Panc1 (cell line): ENCODE results near the gene SLC6A17. TPM values are rescaled to one million over a fixed set of nuclear protein-coding genes. Genes with fewer than 3 reads are reported as not detected.

Experiments
- ATAC-seq: fragments of 200-7000 bp; cut with Tn5 transposase; 2 replicates; pipeline ENCODE4 v1.9.1; 2020; ENCODE audit warnings: mild to moderate bottlenecking, moderate library complexity
- BruUV-seq: library from RNA; stranded (reverse); fragments of 400-500 nt; replicated peaks from 2 replicates; lab custom pipeline; 2021; lab: Mats Ljungman, UMichigan
- CTCF ChIA-PET: fragments of 300-600 bp; sonication (Branson Sonifier 250); formaldehyde crosslinking; loops from one replicate; lab custom pipeline; 2022; ENCODE audit warnings: antibody characterized with exemption; lab: Charles Lee
- POLR2A ChIA-PET: fragments of 300-600 bp; sonication (Branson Sonifier 250); formaldehyde crosslinking; loops from one replicate; lab custom pipeline; 2022; ENCODE audit warnings: antibody characterized with exemption; lab: Charles Lee
- DNase-seq: peaks from one replicate; pipeline ENCODE4 v3.0.0-alpha.2; 2010; ENCODE audit warnings: low read depth, low spot score
- H3K27ac ChIP-seq: 2 replicates; pipeline ENCODE4 v1.5.1; 2011; ENCODE audit warnings: mild to moderate bottlenecking, low read length, inconsistent platforms
- H3K27me3 ChIP-seq: fragments of 200-500 bp; sonication (Bioruptor generic); 2 replicates; pipeline ENCODE4 v1.6.0; 2014; ENCODE audit warnings: low read length, inconsistent platforms; ENCODE audit not compliant: control insufficient read depth, insufficient read depth
- H3K36me3 ChIP-seq: fragments of 200-500 bp; sonication (Bioruptor generic); 2 replicates; pipeline ENCODE4 v1.5.1; 2014; ENCODE audit warnings: inconsistent platforms, mild to moderate bottlenecking, low read length, moderate library complexity; ENCODE audit not compliant: control insufficient read depth, insufficient read depth
- H3K4me1 ChIP-seq: 2 replicates; pipeline ENCODE4 v1.5.1; 2011; ENCODE audit warnings: inconsistent platforms, mild to moderate bottlenecking, low read length, moderate library complexity; ENCODE audit not compliant: control insufficient read depth, insufficient read depth
- H3K4me3 ChIP-seq, 2 experiments: 2 replicates each; pipeline ENCODE4 v1.5.1; 2011 to 2012; ENCODE audit warnings: low read depth in 2 of 2, low read length in 2 of 2, mild to moderate bottlenecking in 2 of 2, inconsistent platforms in 1 of 2, moderate library complexity in 1 of 2
- H3K9me3 ChIP-seq: fragments of 200-500 bp; sonication (Bioruptor generic); 2 replicates; pipeline ENCODE4 v1.5.1; 2014; ENCODE audit warnings: low read depth, mild to moderate bottlenecking, inconsistent platforms, low read length, moderate library complexity; ENCODE audit not compliant: control insufficient read depth, insufficient read depth
- CTCF ChIP-seq: fragments of 450-650 bp; IDR thresholded peaks from 2 replicates; pipeline ENCODE4 v1.5.1; 2017; ENCODE audit warnings: mild to moderate bottlenecking
- POLR2AphosphoS5 ChIP-seq: IDR thresholded peaks from 2 replicates; pipeline ENCODE4 v1.6.1; 2012; ENCODE audit warnings: mild to moderate bottlenecking, low read depth, low read length, moderate library complexity
- REST ChIP-seq, 2 experiments: IDR thresholded peaks; 2 replicates each; pipeline ENCODE4 v1.6.1; 2011 to 2012; ENCODE audit warnings: low read depth in 2 of 2, control low read depth in 1 of 2, low read length in 1 of 2, mild to moderate bottlenecking in 1 of 2, moderate library complexity in 1 of 2; ENCODE audit not compliant: insufficient read depth in 1 of 2
- SIN3A ChIP-seq: IDR thresholded peaks from 2 replicates; pipeline ENCODE4 v1.6.1; 2012; ENCODE audit warnings: low read depth, mild to moderate bottlenecking, low read length, moderate library complexity, borderline replicate concordance; ENCODE audit not compliant: insufficient read depth
- TCF7L2 ChIP-seq: IDR thresholded peaks from 2 replicates; pipeline ENCODE4 v1.6.1; 2011; ENCODE audit warnings: mild to moderate bottlenecking, low read depth, low read length, inconsistent platforms
- in situ Hi-C: cut with HindIII; loops from 2 replicates; pipeline ENCODE4 v1.10.0; 2016; ENCODE audit warnings: low sequenced_read_pairs, low pct_unique_long_range_greater_than_20kb
- intact Hi-C: fragments of 100-400 bp; cut with micrococcal nuclease; formaldehyde crosslinking; loops from one replicate; pipeline ENCODE4 v1.10.0; 2022; ENCODE audit not compliant: unreplicated experiment
- total RNA-seq: library from RNA; stranded (reverse); gene quantifications from one replicate; pipeline ENCODE4 v1.2.1, GENCODE V29; 2021; ENCODE audit not compliant: unreplicated experiment

SLC6A17 gene
- total RNA-seq, 1 experiment from 2014 or later = 5.7 TPM

- no peaks in the 10 kb centered on the region for H3K36me3 ChIP-seq
- no TSS peak for BruUV-seq
- H3K4me1 ChIP-seq = no peaks in the 10 kb centered on the region
- H3K27ac ChIP-seq = no peak overlapping the region
- POLR2A ChIA-PET = no interaction called here
- DNase-seq (no peak), ATAC-seq (no peak)
- no peaks in the 10 kb centered on the region for H3K27me3 ChIP-seq
- H3K4me3 ChIP-seq = no peak overlapping the region
- no peaks in the 10 kb centered on the region for H3K9me3 ChIP-seq
- in situ Hi-C loops (no loop called here), intact Hi-C loops (no loop called here)
- CTCF ChIA-PET = no interaction called here
- TF ChIP-seq TCF7L2 (no peak), SIN3A (no peak), POLR2AphosphoS5 (no peak), REST (IDR thresholded peaks at IDR 0.05; ENCODE audit: insufficient read depth in 1 of 2, low read depth in 2 of 2, low read length in 1 of 2) (no peak), CTCF (no peak)
Measured at GRCh38 chr1:110123224-110123623, 27.1 kb upstream of the SLC6A17 start.

- no TSS peak for BruUV-seq
- Histone ChIP-seq H3K9me3 (no peaks in the 10 kb centered on the region), H3K36me3 (no peaks in the 10 kb centered on the region), H3K27ac (no peak overlapping the region), H3K4me1 (no peaks in the 10 kb centered on the region), H3K27me3 (no peaks in the 10 kb centered on the region), H3K4me3 (no peak overlapping the region)
- ChIA-PET CTCF (no interaction called here), POLR2A (no interaction called here)
- ATAC-seq (no peak), DNase-seq (no peak)
- in situ Hi-C loops = no loop called here
- intact Hi-C loops = no loop called here
- no peak for TF ChIP-seq CTCF
- no peak for TF ChIP-seq TCF7L2
- no peak for TF ChIP-seq POLR2AphosphoS5
- no peak for TF ChIP-seq REST (IDR thresholded peaks at IDR 0.05; ENCODE audit: insufficient read depth in 1 of 2, low read depth in 2 of 2, low read length in 1 of 2)
- TF ChIP-seq SIN3A = no peak
Measured at GRCh38 chr1:110125810-110126209, 24.5 kb upstream of the SLC6A17 start.
